T-helper 2 cell treated with Interferon-gamma antibody and Interleukin-4, amounts not matched to agents 100 ng/mL and 5 ng/mL, for 36 hours (primary cell): ENCODE results near the gene TRIM66. TPM values are rescaled to one million over a fixed set of nuclear protein-coding genes. Genes with fewer than 3 reads are reported as not detected.

Experiments used
- intact Hi-C: fragments of 100-400 bp; cut with micrococcal nuclease; formaldehyde crosslinking; loops from one replicate; pipeline ENCODE4 v1.15.1; 2023
- total RNA-seq: library from RNA; stranded (reverse); gene quantifications from 2 replicates; pipeline ENCODE4 v1.2.3, GENCODE V29; 2022

TRIM66 gene
- total RNA-seq, 1 donor from 2014 or later = 14.1 TPM

DNA sequence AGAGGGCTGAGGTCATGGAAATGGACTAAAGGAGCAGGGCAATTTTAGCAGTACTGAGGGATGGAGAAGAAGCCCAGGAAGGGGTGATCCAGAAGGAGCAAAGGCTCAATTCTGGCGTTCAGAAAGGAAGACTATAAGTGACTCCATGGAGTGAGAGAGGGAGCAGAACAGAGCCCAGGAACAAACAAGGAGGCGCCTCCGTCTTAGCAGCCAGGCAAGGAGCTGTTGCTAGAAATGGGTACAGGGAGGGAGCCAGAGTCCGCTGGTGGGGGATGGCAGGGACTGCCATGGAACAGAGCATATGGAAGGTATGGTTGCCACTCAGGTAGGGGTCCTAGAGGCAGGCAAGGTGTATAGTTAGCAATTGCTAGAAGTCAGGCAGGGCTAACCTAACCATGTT is 68.0 kb downstream of the TRIM66 start:
- intact Hi-C loops = no loop called here

DNA sequence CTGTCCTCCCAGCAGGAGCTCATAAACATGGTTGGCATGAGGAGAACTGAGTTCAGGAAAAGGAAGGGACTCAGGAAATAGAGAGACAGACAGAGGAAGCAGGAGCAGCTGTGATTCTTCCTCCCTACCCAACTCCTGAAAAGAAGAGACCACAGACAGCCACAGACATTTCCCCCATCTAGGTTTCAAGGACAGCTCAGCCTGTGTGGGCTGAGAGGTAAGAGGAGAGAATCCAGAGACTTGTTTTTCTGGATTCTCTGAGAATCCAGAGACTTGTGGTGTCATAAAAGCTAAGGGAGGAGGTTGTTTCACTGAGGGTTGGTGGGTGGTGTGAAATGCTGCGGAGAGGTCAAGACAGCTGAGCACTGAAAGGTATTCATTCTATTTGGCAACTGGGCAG is 69.4 kb downstream of the TRIM66 start:
- intact Hi-C loops = no loop called here

DNA sequence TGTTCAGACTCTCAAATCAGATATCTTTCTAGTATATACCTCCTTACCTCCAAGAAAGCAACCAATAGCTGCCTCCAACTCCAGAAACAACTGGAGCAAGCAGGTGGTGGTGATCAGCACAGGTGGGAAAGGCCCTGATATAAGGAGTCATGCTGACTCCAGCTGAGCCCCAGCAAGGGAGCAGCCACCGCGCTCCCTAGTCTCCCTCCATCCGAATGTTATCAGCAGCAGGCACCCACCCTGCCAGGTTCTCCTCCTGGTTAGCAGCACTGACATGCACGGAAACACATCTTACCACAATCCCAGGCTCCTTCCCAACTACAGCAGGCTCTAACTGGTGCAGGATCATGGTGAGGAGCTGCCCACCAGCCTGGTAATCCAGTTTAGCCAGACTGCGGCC is 69.9 kb downstream of the TRIM66 start:
- intact Hi-C loops = no loop called here

DNA sequence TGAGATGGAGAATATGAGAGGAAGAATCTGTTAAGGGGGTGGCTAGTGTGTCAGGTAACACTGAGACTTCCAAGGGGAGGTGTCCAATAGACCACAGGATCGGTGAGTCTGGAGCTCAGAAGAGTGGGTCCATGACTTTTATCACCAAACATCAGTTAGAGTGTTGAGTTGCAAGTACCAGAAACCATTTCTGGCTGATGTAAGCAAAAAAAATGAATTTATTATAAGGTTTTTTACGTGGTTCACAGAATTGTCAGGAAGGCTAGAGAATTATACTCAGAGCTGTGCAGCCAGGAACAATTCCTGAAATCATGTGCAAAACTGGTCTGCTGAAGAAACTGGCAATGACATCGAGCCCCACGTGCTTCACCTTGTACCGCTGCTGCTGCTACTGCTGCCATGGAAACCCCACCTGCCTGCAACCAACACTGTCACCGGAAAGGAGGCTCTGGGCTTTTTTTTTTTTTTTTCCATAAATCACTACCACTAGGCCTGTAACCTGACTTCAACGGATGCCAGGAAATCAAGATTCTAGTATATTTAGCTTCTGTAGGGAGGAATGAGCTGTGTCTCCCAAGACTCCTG is 71.8 kb downstream of the TRIM66 start:
- intact Hi-C loops = loop anchor here (2.0 kb wide), 1 partner anchor 78 kb away; no protein-coding TSS in a partner anchor

DNA sequence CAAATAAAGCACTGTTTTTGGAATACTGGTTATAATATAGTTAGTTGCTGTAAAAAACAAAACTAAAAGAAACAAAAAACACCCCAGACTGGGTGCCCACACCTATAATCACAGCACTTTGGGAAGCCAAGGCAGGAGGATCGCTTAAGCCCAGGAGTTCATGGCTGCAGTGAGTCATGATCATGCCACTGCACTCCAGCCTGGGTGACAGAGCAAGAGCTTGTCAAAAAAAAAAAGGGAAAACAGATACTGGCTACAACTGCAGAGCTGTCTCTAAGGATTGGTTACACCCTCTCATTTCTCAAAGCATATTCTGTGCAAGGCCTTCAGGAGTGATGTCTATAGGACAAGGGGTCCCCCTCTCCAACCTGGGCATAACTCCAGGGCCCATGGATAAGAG is 73.8 kb downstream of the TRIM66 start:
- intact Hi-C loops = no loop called here

DNA sequence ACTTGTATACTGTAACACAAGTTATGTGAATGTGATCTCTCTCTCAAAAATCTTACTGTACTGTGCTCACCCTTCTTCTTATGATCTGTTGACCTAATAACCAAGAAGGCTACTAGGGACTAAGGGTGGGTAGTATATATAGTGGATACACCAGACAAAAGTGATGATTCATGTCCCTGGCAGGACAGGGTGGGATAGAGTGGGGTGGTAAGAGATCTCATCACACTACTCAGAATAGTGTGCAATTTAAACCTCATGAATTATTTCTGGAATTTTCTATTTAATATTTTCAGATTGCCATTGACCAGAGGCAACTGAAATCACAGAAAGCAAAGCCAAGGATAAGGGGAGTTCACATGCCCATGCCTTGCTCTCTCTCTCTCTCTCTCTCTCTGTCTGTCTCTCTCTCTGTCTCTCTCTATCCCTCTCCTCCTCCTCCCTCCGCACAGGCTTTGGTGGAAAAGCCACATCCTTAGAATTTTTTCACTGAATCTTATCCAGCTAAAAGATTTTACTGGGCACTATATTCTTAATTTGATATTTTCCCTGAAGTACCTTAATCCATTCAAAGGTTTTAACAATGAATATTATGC is 76.4 kb downstream of the TRIM66 start:
- intact Hi-C loops = no loop called here

DNA sequence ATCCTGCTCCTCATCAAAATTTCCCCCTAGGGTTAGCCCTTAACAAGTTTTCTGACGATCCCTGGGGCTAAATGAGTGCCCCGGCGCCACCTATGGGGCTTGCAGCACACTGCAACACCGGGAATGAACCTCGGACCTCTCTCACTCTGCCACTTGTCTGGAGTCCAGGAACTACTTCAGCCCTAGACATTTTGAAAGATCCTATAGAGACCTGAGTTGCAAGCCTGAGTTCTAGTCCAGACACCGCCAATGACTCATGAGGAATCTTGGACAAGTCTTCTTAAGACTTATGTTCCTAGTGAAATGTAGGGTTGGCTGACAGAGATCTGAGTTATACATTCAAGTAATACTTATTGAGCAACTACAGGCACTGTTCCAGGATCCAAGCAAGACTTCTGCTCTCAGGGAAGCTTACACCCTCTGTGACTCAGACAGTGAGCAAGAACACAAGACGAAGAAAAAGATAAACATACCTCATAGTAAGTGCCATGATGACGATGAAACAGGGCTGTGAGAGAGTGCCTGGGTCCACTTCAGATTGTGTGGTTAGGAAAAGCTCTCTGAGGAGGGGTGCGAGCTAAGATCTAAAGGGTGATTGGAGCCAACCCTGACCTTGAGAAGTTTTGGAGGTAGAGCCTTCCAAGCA is 78.3 kb downstream of the TRIM66 start:
- intact Hi-C loops = loop anchor here (5.0 kb wide), 1 partner anchor 78 kb away; the partner anchor contains the start of genes RPL27A and TRIM66

DNA sequence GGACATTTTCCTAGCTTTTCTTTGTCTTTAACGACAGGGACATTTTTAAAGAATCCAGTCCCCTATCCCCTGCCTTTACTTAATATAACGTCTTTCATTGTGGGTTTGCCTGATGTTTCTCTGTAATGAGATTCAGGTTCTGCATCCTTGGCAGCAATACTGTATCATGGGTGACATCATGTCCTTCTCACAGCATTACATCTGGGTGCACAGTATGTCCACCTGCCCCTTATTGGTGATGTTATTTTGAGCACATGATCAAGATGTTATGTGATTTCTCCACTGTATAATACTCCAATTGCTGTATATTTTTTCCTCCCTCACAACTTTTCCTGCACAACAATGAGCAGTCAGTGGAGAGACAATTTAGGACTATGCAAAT is 78.8 kb downstream of the TRIM66 start:
- intact Hi-C loops = loop anchor here (5.0 kb wide), 1 partner anchor 79 kb away; the partner anchor contains the start of genes RPL27A and TRIM66

DNA sequence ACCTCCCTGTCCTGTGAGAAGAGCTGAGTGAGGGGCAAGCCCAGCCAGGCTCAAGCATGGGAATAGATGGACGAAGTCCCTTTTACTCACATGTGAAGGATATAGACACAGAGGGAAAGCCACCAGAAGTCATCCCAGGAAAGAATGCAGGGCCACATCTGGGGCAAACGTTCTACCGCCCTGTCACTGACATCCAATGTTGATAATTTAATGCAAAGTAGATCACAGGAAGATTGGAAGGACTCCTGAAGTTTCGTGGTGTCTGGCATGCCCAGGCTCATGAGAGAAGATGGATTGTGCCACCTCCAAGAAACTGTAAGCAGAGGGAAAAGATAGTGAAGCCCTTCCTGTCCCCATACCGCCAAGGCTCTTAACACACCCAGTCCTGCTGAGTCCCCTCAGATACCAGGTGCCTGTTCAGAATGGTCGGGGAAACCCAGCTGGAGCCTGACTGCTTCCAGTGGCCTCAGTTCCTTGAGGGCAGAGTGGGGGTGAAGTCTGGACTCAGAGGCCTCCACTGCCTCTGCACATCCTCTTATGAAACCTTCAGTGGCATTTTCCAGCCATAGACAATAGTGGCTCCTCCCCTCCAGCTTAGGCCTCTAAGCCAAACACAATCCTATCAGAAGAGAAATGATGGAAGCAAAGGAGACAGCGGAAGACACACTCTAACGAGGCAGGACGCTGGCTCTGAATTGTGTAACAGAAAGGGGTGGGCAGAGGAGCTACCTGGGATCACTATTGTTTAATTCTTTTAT is 80.9 kb downstream of the TRIM66 start:
- intact Hi-C loops = loop anchor here (5.0 kb wide), 1 partner anchor 81 kb away; the partner anchor contains the start of genes RPL27A and TRIM66

DNA sequence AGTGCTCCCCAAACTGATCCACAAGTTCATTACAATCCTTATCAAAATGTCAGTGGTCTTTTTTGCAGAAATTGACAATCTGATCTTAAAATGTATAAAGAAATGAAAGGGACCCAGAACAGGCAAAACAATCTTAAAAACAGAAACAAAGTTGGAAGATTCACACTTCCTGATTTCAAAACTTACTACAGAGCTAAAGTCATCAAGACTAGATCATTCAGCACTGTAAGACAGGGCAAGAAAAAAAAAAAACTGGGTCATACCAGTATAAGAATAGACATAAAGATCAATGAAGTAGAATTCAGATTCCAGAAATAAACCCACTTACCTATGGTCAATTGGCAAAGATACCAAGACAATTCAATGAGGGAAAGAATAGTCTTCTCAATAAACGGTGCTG is 84.0 kb downstream of the TRIM66 start:
- intact Hi-C loops = no loop called here

DNA sequence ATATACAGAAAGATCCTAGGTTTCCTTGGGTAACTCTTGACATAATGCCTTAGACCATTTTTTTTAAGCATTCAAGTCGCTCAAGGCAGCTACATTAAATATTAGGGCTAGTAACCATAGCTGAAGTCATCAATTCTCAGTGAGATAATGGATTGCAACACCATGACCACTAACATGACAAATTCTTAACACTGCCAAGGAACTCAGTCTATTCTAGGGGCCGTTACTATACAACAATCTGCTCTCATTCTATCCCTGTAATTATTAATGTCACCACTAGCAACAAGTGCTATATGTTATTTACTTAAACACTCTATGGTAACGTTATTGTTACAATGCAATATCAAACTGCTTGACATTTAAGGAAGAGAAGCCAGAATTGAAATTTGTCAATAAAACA is 85.3 kb downstream of the TRIM66 start:
- intact Hi-C loops = no loop called here

DNA sequence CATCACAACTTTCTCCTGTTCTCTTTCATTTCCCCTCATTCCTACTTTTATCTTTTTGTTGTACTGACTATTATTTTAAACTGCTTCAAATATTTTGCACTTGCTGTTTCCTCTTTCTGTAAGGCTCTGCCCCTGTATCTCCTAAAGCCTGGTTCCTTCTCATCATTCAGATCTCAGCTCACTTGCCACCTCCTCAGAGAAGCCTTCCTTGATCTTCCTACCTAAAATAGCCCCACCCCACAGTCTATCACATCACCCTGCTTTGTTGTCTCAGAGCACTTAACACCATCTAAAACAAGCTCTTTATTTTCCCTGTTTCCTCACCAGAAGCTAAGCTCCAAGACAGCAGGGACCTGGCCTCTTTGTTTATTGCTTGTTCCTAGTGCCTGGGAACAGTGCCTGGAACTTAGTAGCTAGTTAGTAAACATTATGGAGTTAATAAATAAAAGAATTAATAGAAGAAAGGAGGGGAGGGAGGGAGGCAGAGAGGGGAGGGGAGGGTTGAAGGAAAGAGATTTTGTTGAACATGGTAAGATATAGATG is 85.9 kb downstream of the TRIM66 start:
- intact Hi-C loops = no loop called here

DNA sequence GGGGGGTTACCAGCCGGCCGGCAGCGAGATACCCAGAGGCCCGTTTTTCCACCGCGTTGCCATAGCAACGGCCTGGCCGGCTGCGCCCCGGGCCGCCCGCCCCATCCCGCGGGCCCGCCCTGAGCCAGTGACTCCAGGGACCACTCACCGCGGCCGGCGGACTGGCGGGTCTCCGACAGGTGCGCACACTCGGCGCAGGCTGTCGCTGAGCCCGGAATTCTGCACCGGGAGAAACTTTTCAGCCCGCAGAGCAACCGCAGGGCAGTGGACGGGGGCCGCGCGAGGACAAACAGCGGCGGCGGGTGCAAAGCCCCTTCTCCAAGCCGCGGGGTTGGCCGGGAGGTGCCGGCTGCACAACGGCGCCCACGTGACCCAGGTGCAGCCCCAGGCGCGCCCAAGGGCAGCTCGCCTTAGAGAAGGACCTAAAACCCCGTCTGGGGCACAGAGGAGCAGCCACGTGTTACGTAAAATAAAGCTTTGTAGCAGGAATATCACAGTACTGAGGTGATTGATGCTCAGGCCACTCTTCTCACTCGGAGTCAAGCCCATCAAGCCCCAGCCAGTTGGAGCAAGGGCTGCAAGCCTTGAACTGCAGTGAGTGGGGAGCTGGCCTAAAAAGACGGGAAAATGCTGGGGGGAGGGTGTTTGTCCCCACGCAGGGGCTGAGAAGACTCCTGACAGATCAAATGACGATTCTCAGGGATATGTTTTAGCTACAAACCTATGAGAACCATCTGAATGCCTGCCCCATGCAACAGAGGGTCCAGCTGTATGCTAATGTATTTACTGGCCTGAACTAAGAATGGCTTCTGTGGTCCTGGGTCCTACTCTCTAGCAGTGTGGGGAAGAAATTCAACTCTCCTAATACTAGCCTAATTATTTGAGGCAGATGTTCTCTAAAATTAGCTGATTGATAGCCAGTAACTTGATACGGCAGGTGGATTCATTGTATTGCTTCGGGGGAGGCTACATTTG is 88.2 kb downstream of the TRIM66 start, which contains the start of gene STK33:
Gene STK33, minus strand, starts transcription at position 294 of the 975 bp plus-strand sequence. CDS start 119,323 bp downstream, outside the sequence.
- intact Hi-C loops = no loop called here

DNA sequence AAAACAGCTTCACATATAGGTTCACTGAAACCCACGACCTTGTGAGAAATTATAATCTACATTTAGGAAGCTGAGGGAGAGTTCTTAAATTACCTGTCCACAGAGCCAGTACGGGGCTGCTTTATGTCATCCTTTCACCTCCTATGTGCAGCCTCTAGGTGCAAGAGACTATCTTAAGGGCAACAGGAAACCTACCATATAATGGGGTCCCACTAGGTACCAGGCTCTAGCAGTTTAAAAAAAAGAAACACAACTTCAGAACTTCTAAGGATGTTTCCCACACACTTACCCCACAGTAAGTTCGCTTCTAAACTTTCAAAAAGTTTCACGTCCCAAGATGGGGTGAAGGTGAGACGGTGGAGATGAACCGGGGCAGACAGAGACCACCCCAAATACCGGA is 89.0 kb downstream of the TRIM66 start:
- intact Hi-C loops = no loop called here

DNA sequence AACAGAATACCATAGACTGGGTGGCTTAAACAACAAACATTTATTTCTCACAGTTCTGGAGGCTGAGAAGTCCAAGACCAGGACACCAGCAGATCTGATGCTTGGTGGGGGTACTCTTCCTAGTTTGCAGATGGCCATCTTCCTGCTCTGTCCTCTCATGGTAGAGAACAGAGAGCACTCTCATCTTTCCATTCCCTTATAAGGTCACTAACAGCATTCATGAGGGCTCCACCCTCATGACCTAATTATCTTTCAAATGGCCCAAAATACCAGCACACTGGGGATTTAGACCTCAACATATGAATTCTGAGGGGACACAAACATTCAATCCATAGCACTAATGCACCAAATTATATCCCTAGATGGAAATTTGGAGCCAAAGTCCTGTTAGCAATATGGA is 94.5 kb downstream of the TRIM66 start:
- intact Hi-C loops = no loop called here

DNA sequence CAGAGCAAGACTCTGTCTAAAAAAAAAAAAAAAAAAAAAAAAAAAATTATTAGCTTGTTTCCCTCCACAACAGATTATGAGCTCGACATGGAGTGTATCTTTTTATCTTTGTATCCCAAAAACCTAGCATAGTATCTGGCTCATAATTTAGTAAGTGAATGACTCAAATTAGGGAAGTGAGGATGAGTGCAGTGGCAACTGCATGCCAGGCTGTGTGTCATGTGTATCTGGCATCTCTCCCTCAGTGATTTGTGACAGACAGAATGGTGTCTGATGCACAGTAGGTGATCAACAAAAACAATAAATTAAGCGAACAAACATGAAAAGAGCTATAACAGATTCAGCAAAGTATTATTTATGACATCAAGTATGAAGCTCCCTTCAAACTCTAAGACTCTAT is 95.7 kb downstream of the TRIM66 start:
- intact Hi-C loops = no loop called here

DNA sequence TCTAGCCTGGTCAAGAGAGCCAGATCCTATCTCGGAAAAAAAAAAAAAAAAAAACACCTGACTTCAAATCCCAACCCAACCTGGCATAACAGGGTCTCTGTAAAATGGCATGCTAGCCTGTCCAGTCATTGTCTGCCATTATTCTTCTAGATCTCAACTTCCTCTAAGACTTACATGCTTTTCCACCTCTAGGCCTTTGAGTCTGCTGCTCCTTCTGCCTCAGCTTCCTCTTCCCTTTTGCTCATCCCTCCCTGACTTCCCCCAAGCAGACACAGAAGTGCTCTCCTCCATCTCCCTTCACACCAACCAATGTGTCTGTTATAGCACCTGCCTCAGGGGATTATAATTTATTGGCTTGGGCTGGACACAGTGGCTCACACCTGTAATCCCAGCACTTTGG is 96.3 kb downstream of the TRIM66 start:
- intact Hi-C loops = no loop called here

DNA sequence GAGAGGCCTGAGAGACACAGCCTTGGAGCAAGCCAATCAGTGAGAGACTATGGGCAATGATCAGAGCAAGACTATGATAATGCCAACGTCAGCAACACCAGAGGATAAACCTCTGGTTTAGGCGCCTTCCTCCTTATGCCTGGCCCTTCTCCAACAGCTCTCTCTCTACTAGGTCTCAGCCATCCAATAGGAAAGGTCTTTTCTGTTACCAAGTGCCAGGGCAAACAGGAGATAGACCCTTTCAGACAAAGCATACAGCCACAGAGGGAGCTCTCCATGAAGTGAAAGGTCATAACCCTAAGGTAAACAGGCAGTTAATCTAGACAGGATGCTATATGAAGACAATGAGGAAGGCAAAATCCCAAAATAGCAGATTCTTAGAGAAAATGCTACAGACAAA is 98.0 kb downstream of the TRIM66 start:
- intact Hi-C loops = no loop called here

DNA sequence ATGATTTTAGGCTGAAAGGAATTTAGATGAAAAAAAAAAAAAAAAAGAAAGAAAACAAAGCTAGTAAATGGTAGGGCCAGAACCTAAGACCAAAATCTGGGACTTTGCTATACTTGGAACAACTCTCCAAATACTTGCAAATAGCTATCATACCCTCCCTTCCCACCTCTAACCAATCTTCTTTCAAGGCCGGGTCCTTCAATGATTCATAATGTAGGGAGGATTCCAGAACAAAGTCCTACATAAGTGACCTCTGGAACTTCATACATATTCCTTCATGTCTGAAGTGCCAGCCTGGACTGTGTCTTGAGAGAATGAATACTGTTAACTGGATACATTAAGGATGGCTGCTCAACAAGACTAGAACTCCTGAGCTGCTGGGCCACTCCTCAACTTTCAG is 98.4 kb downstream of the TRIM66 start:
- intact Hi-C loops = no loop called here

DNA sequence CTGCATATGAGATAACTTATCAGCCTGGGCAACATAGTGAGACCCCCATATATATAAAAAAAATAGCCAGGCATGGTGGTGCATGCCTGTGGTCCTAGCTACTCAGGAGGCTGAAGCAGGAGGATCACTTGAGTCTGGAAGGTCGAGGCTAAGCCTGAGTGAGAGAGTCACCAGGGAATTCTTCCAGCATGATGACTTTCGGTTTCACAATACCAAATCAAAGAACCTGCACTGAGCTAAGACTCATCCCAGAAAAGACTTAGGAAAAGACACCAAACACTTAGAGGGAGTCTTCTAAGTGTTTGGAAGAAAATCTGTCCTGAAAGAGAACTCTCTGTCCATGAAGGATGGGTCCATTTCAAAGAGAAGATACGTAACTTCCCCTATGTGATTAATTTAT is 101.2 kb downstream of the TRIM66 start:
- intact Hi-C loops = no loop called here
